Calu3 (cell line): ENCODE results near the gene OSBPL3. TPM values are rescaled to one million over a fixed set of nuclear protein-coding genes. Genes with fewer than 3 reads are reported as not detected.

Experiments used
- BruUV-seq: library from RNA; stranded (reverse); fragments of 400-500 nt; replicated peaks from 2 replicates; lab custom pipeline; 2021; lab: Mats Ljungman, UMichigan
- CTCF ChIA-PET: fragments of 300-600 bp; sonication (Branson Sonifier 250); formaldehyde crosslinking; loops from one replicate; lab custom pipeline; 2022; ENCODE audit warnings: antibody characterized with exemption; lab: Charles Lee
- DNase-seq: peaks from one replicate; pipeline ENCODE4 v3.0.0; 2022
- H3K27ac Mint-ChIP-seq: one replicate; pipeline ENCODE4 v1.8.0; 2022; ENCODE audit warnings: mixed read lengths; ENCODE audit not compliant: unreplicated experiment
- H3K27me3 Mint-ChIP-seq: one replicate; pipeline ENCODE4 v1.8.0; 2022; ENCODE audit warnings: mixed read lengths; ENCODE audit not compliant: unreplicated experiment
- H3K36me3 Mint-ChIP-seq: one replicate; pipeline ENCODE4 v1.8.0; 2022; ENCODE audit warnings: mild to moderate bottlenecking, moderate library complexity, mixed read lengths; ENCODE audit not compliant: insufficient read depth, unreplicated experiment
- H3K4me1 Mint-ChIP-seq: one replicate; pipeline ENCODE4 v1.8.0; 2022; ENCODE audit warnings: mild to moderate bottlenecking, low read depth, mixed read lengths; ENCODE audit not compliant: unreplicated experiment
- H3K4me3 Mint-ChIP-seq: one replicate; pipeline ENCODE4 v1.8.0; 2022; ENCODE audit warnings: mild to moderate bottlenecking, low read depth, moderate library complexity, mixed read lengths; ENCODE audit not compliant: unreplicated experiment
- H3K9me3 Mint-ChIP-seq: one replicate; pipeline ENCODE4 v1.8.0; 2022; ENCODE audit warnings: low read depth, mixed read lengths; ENCODE audit not compliant: unreplicated experiment
- CTCF ChIP-seq: fragments of 200-600 bp; IDR thresholded peaks from one replicate; pipeline ENCODE4 v1.8.0; 2022; ENCODE audit warnings: antibody characterized with exemption; ENCODE audit not compliant: unreplicated experiment
- intact Hi-C: fragments of 100-400 bp; cut with micrococcal nuclease; formaldehyde crosslinking; loops from one replicate; pipeline ENCODE4 v1.10.0; 2022; ENCODE audit not compliant: unreplicated experiment
- total RNA-seq: library from RNA; stranded (reverse); gene quantifications from 2 replicates; pipeline ENCODE4 v1.2.3, GENCODE V29; 2022

Gene OSBPL3
- total RNA-seq, 1 experiment from 2014 or later, result 136 TPM

GRCh38 chr7:24898691-24899090, 81.3 kb downstream of the OSBPL3 start:
- H3K4me1 Mint-ChIP-seq, result peaks cover 16% of the 10 kb centered on the region
- CTCF ChIA-PET, result interaction anchor here (1.1 kb wide), 1 partner anchor 80 kb away, joined by 3 read pairs; no protein-coding TSS in a partner anchor
- TF ChIP-seq CTCF, result no peak

GRCh38 chr7:24896031-24896501, 83.9 kb downstream of the OSBPL3 start:
- intact Hi-C loops, result no loop called here
- peak; percentile 29 for TF ChIP-seq CTCF
- H3K27me3 Mint-ChIP-seq, result no peaks in the 10 kb centered on the region
- no peak overlapping the region for H3K4me3 Mint-ChIP-seq
- CTCF ChIA-PET, result interaction anchor here (0.7 to 0.9 kb wide), 2 partner anchors 30 to 70 kb away, joined by 3 read pairs; no protein-coding TSS in a partner anchor
- no peak for DNase-seq
- no TSS peak for BruUV-seq
- peaks cover 29% of the 10 kb centered on the region for H3K4me1 Mint-ChIP-seq
- H3K27ac Mint-ChIP-seq, result no peak overlapping the region
- peaks cover 21% of the 10 kb centered on the region for H3K36me3 Mint-ChIP-seq
- H3K9me3 Mint-ChIP-seq, result no peaks in the 10 kb centered on the region

More at GRCh38 chr7:24898691-24899090, 81.3 kb downstream of the OSBPL3 start:
- H3K36me3 Mint-ChIP-seq, result peaks cover 11% of the 10 kb centered on the region
- intact Hi-C loops, result no loop called here
- H3K9me3 Mint-ChIP-seq, result no peaks in the 10 kb centered on the region
- no peak overlapping the region for H3K4me3 Mint-ChIP-seq
- peak overlapping the region; percentile 15 for H3K27ac Mint-ChIP-seq
- no TSS peak for BruUV-seq
- DNase-seq, result no peak
- H3K27me3 Mint-ChIP-seq, result no peaks in the 10 kb centered on the region

DNA sequence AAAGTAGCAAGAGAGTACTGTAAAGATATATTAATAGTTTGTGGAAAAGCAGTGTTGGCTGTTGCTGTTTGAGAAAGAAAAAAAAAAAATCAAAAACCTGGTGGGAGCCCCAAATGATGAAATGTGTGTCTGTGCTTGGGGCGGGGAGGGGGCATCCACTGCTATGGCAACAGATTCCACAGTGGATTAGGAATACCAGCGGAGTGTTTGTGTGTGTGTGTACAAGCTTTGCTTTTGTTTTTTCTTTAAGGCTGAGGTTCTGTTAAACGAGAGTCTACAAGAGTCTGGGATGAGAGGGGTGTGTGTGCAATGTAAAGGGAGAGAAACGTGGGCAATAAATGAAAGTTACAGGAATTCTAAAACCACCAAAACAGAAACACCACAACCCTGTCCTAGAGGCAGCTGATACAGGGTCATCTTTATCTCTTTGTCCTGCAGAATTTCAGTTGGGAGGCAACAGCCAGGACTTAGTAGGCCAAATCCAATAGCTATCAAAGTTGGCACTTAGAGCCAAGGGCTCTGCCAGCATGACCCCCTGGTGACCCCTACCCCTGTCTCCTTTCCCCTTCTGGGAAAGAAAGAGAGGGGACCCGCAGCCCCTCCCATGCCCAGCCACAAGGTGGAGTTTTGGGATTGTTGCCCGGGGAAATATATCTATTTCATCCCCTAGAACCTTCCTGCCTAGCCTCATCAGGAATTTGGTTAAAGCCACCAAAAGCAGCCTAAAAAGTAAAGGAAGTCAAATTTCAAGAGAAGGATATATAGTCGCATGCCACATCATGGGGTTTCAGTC, 85.4 kb downstream of the OSBPL3 start:
- CTCF ChIA-PET, result interaction anchor here (0.6 to 1.8 kb wide), 7 partner anchors 11 to 199 kb away, joined by 3 to 10 read pairs (median 4); partner anchors contain the start of gene OSBPL3
- peak; percentile 58 for DNase-seq
- TF ChIP-seq CTCF, result peak; percentile 60
- Mint-ChIP-seq H3K4me1 (peaks cover 29% of the 10 kb centered on the region), H3K27ac (peak overlapping the region; percentile 18), H3K27me3 (no peaks in the 10 kb centered on the region), H3K36me3 (peaks cover 26% of the 10 kb centered on the region), H3K9me3 (no peaks in the 10 kb centered on the region), H3K4me3 (no peak overlapping the region)
- BruUV-seq, result no TSS peak
- intact Hi-C loops, result no loop called here

DNA sequence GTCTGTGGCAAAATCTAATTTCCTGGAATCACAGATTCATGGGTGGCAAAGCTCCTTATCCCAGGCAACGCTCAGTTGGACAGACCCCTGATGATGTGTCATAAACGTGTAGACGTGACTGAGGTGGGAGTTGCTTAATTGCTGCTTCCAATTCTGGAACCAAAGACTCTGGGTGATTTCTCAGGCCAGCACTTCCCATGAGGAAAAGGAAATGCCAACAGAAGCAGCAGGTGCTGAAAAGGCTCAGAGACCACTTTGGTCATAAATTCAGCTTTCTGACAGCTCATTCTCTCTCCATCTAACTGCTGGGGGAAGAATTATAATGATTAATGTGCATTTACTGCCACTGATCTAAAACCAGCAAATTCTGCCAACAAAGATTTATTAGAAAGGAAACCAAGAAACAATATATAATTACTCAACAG, 88.7 kb downstream of the OSBPL3 start:
- BruUV-seq, result TSS peak; percentile 12
- intact Hi-C loops, result no loop called here
- DNase-seq, result no peak
- CTCF ChIA-PET, result interaction anchor here (1.1 to 1.8 kb wide), 4 partner anchors 8 to 202 kb away, joined by 3 to 5 read pairs (median 4); no protein-coding TSS in a partner anchor
- H3K36me3 Mint-ChIP-seq, result peaks cover 28% of the 10 kb centered on the region
- H3K4me1 Mint-ChIP-seq, result peaks cover 29% of the 10 kb centered on the region
- TF ChIP-seq CTCF, result no peak
- H3K9me3 Mint-ChIP-seq, result no peaks in the 10 kb centered on the region
- H3K4me3 Mint-ChIP-seq, result no peak overlapping the region
- no peaks in the 10 kb centered on the region for H3K27me3 Mint-ChIP-seq
- H3K27ac Mint-ChIP-seq, result no peak overlapping the region
